H1 (cell line): ENCODE measurements around the gene RBM10. TPM values are rescaled to one million over a fixed set of nuclear protein-coding genes. Genes with fewer than 3 reads are reported as not detected.
"Not testable (repeated sequence)": the region's sequence is repeated elsewhere in the genome, so short reads cannot be mapped to it uniquely, and the experiment has no call there.

ENCODE experiments used
- CTCF ChIA-PET: fragments of 300-600 bp; sonication (Branson Sonifier 250); formaldehyde crosslinking; loops from one replicate; lab custom pipeline; 2021; ENCODE audit not compliant: partially characterized antibody; lab: Charles Lee
- POLR2A ChIA-PET: fragments of 300-600 bp; sonication (Branson Sonifier 250); formaldehyde crosslinking; loops from one replicate; lab custom pipeline; 2021; ENCODE audit warnings: inconsistent platforms; ENCODE audit not compliant: partially characterized antibody; lab: Charles Lee
- DNase-seq, 2 experiments: peaks; one replicate each; pipeline versions ENCODE4 v3.0.0 to v3.0.0-alpha.2; 2010 to 2022; ENCODE audit warnings: low spot score in 2 of 2, low read depth in 1 of 2, mixed read lengths in 1 of 2
- FAIRE-seq: peaks from 2 replicates; lab custom pipeline; 2011; peaks lifted over from hg19 to GRCh38; lab: Jason Lieb, UNC
- H2AFZ ChIP-seq: 2 replicates; pipeline ENCODE4 v1.8.1; 2012; ENCODE audit warnings: low read length, inconsistent platforms
- H2AK5ac ChIP-seq: 2 replicates; pipeline ENCODE4 v1.6.1; 2013; ENCODE audit warnings: low read depth, low read length
- H2BK120ac ChIP-seq: replicated peaks from 2 replicates; pipeline ENCODE3; 2013; ENCODE audit warnings: low read depth, low read length, inconsistent platforms
- H2BK12ac ChIP-seq: 2 replicates; pipeline ENCODE4 v1.6.1; 2013; ENCODE audit warnings: low read depth, low read length
- H2BK15ac ChIP-seq: 2 replicates; pipeline ENCODE4 v1.6.1; 2013; ENCODE audit warnings: low read length
- H2BK20ac ChIP-seq: 2 replicates; pipeline ENCODE4 v1.6.1; 2013; ENCODE audit warnings: low read length
- H2BK5ac ChIP-seq: 2 replicates; pipeline ENCODE4 v1.6.1; 2013; ENCODE audit warnings: low read depth, low read length
- H3K14ac ChIP-seq: 2 replicates; pipeline ENCODE4 v1.6.1; 2013; ENCODE audit warnings: inconsistent platforms; ENCODE audit not compliant: insufficient read length
- H3K18ac ChIP-seq: 2 replicates; pipeline ENCODE4 v1.6.1; 2013; ENCODE audit warnings: low read length; ENCODE audit errors: extremely low read depth
- H3K23ac ChIP-seq: 2 replicates; pipeline ENCODE4 v1.6.1; 2013; ENCODE audit warnings: inconsistent platforms; ENCODE audit not compliant: insufficient read length
- H3K23me2 ChIP-seq: 2 replicates; pipeline ENCODE4 v1.6.1; 2013; ENCODE audit warnings: low read depth, low read length
- H3K27ac ChIP-seq: 2 replicates; pipeline ENCODE4 v1.6.1; 2011; ENCODE audit warnings: low read depth, low read length, inconsistent platforms
- H3K27me3 ChIP-seq, 4 experiments: replicated peaks in 1 of 4; 1 replicate in 1 of 4; 2 replicates in 3 of 4; pipeline versions ENCODE4 v1.6.1 to v1.8.1; 2011 to 2013; ENCODE audit warnings: low read length in 3 of 4, mild to moderate bottlenecking in 3 of 4, inconsistent platforms in 2 of 4, mixed read lengths in 2 of 4, moderate library complexity in 1 of 4; ENCODE audit not compliant: control insufficient read depth in 3 of 4, insufficient read depth in 3 of 4; ENCODE audit errors: extremely low read depth in 1 of 4
- H3K36me3 ChIP-seq, 4 experiments: 2 replicates each; pipeline versions ENCODE4 v1.6.1 to v1.8.1; 2011 to 2013; ENCODE audit warnings: mild to moderate bottlenecking in 4 of 4, low read length in 3 of 4, moderate library complexity in 2 of 4, control low read depth in 1 of 4, inconsistent platforms in 1 of 4; ENCODE audit not compliant: insufficient read depth in 4 of 4, control insufficient read depth in 2 of 4
- H3K4ac ChIP-seq: replicated peaks from 2 replicates; pipeline ENCODE3; 2013; ENCODE audit warnings: low read length, low read depth, mixed read lengths, inconsistent platforms; ENCODE audit not compliant: insufficient read length
- H3K4me1 ChIP-seq, 4 experiments: replicated peaks in 1 of 4; 1 replicate in 1 of 4; 2 replicates in 3 of 4; pipeline versions ENCODE4 v1.6.1 to v1.8.1; 2011 to 2013; ENCODE audit warnings: low read length in 3 of 4, inconsistent platforms in 2 of 4, mixed read lengths in 1 of 4; ENCODE audit not compliant: insufficient read depth in 4 of 4, control insufficient read depth in 3 of 4
- H3K4me2 ChIP-seq, 2 experiments: 2 replicates each; pipeline versions ENCODE4 v1.6.1 to v1.8.1; 2011 to 2013; ENCODE audit warnings: low read depth in 2 of 2, low read length in 2 of 2, control low read depth in 1 of 2, inconsistent platforms in 1 of 2, mild to moderate bottlenecking in 1 of 2; ENCODE audit not compliant: insufficient read depth in 1 of 2
- H3K4me3 ChIP-seq, 4 experiments: fragments of 200-600, 300-600 bp in 1 of 4; sonication (generic), shearing (Covaris generic), sonication (Bioruptor Twin) in 1 of 4; 2 replicates each; pipeline versions ENCODE4 v1.5.1 to v1.8.1; 2011 to 2016; ENCODE audit warnings: low read length in 4 of 4, low read depth in 3 of 4, control low read depth in 2 of 4, inconsistent platforms in 2 of 4, mild to moderate bottlenecking in 2 of 4, mixed read lengths in 1 of 4, moderate library complexity in 1 of 4; ENCODE audit not compliant: insufficient read depth in 2 of 4; ENCODE audit errors: extremely low read depth in 1 of 4
- H3K56ac ChIP-seq: replicated peaks from 2 replicates; pipeline ENCODE3; 2013; ENCODE audit warnings: low read depth, mild to moderate bottlenecking, mixed read lengths, low read length, inconsistent platforms; ENCODE audit not compliant: insufficient read length
- H3K79me1 ChIP-seq: 2 replicates; pipeline ENCODE4 v1.6.1; 2013; ENCODE audit warnings: low read depth, low read length, control low read depth
- H3K79me2 ChIP-seq, 2 experiments: 2 replicates each; pipeline versions ENCODE4 v1.6.1 to v1.8.1; 2012 to 2013; ENCODE audit warnings: low read length in 2 of 2, mild to moderate bottlenecking in 2 of 2, inconsistent platforms in 1 of 2; ENCODE audit not compliant: insufficient read depth in 2 of 2, control insufficient read depth in 1 of 2
- H3K9ac ChIP-seq, 4 experiments: replicated peaks in 1 of 4; 1 replicate in 1 of 4; 2 replicates in 3 of 4; pipeline versions ENCODE4 v1.6.1 to v1.8.1; 2011 to 2013; ENCODE audit warnings: low read depth in 3 of 4, low read length in 3 of 4, control low read depth in 2 of 4, mild to moderate bottlenecking in 2 of 4, moderate library complexity in 2 of 4, inconsistent platforms in 1 of 4; ENCODE audit errors: extremely low read depth in 1 of 4
- H3K9me3 ChIP-seq, 2 experiments: 2 replicates each; pipeline versions ENCODE4 v1.6.1 to v1.8.1; 2012 to 2013; ENCODE audit warnings: mild to moderate bottlenecking in 2 of 2, moderate library complexity in 2 of 2, control low read depth in 1 of 2, inconsistent platforms in 1 of 2, low read depth in 1 of 2, low read length in 1 of 2, mixed read lengths in 1 of 2; ENCODE audit not compliant: insufficient read depth in 2 of 2
- H4K20me1 ChIP-seq, 2 experiments: replicated peaks in 1 of 2; 2 replicates each; pipeline versions ENCODE3 to v1.8.1; 2011 to 2013; ENCODE audit warnings: inconsistent platforms in 2 of 2, low read length in 2 of 2, mild to moderate bottlenecking in 1 of 2; ENCODE audit not compliant: insufficient read depth in 2 of 2, control insufficient read depth in 1 of 2
- H4K5ac ChIP-seq: 2 replicates; pipeline ENCODE4 v1.6.1; 2013; ENCODE audit warnings: low read length, low read depth, mixed read lengths, inconsistent platforms; ENCODE audit not compliant: insufficient read length
- H4K8ac ChIP-seq: 2 replicates; pipeline ENCODE4 v1.8.0; 2013; ENCODE audit warnings: mild to moderate bottlenecking, moderate library complexity, low read length, inconsistent platforms; ENCODE audit not compliant: insufficient read depth; ENCODE audit errors: extremely low read depth
- H4K91ac ChIP-seq: replicated peaks from 2 replicates; pipeline ENCODE3; 2013; ENCODE audit warnings: low read length, mixed read lengths, inconsistent platforms; ENCODE audit not compliant: insufficient read length
- NANOG ChIP-seq: IDR thresholded peaks from 2 replicates; pipeline ENCODE4 v1.6.1; 2011; ENCODE audit warnings: low read length, low read depth, mild to moderate bottlenecking, inconsistent platforms; ENCODE audit not compliant: insufficient read depth, poor library complexity, severe bottlenecking
- WGBS, 2 experiments: shearing (Covaris generic) in 1 of 2; methylation state at CpG; one replicate each; pipeline versions ENCODE4 v1.1.6 to v1.1.7; 2013 to 2015; ENCODE audit warnings: low lambda C conversion rate in 2 of 2, mixed read lengths in 2 of 2, inconsistent platforms in 1 of 2, low coverage in 1 of 2, missing lambda C conversion rate in 1 of 2; ENCODE audit not compliant: insufficient replicate concordance in 2 of 2, insufficient coverage in 1 of 2, insufficient read length in 1 of 2; ENCODE audit errors: extremely low coverage in 1 of 2, missing lambda C conversion rate in 1 of 2; 5-methylcytosine and 5-hydroxymethylcytosine counted together
- polyA plus RNA-seq, 7 experiments: library from polyadenylated mRNA; depleted of rRNA in 3 of 7; stranded (reverse) in 5 of 7; unstranded in 2 of 7; fragments of >200 nt in 5 of 7; fragments of 200-250 nt in 2 of 7; gene quantifications; 1 replicate in 5 of 7; 2 replicates in 1 of 7; 4 replicates in 1 of 7; pipeline versions ENCODE4 v1.2.1 to v1.2.3, GENCODE V29; 2011 to 2013; ENCODE audit warnings: missing spikeins in 2 of 7, mixed read lengths in 2 of 7
- total RNA-seq: library from RNA; stranded (reverse); fragmentation: NEBNext Ultra II Directional; extraction: Animal tissue kit (Norgen Biotek cat#: 25700); gene quantifications from 2 replicates; pipeline ENCODE4 v1.2.1, GENCODE V29; 2021

RBM10 gene
- total and polyA plus RNA-seq, 2 of the 8 experiments (the other 6 are each of a cell fraction or from before 2014, with no cell fraction given) = 35.7 to 64.0 TPM

GRCh38 chrX:47133493-47133892, 11.5 kb upstream of the RBM10 start (continued):
- TF ChIP-seq NANOG = no peak

GRCh38 chrX:47135650-47136049, 9.4 kb upstream of the RBM10 start:
- H3K23ac ChIP-seq, H4K8ac ChIP-seq, H3K23me2 ChIP-seq, H2BK20ac ChIP-seq, H3K18ac ChIP-seq, H4K5ac ChIP-seq, H3K4me3 ChIP-seq, H4K91ac ChIP-seq, H3K56ac ChIP-seq, H2AFZ ChIP-seq, H3K79me1 ChIP-seq, H2BK12ac ChIP-seq, H3K27me3 ChIP-seq, H3K4me2 ChIP-seq, H3K14ac ChIP-seq, H3K4ac ChIP-seq, H2BK15ac ChIP-seq, DNase-seq, H2AK5ac ChIP-seq, H3K9me3 ChIP-seq, H2BK120ac ChIP-seq, FAIRE-seq, H3K27ac ChIP-seq, H3K36me3 ChIP-seq, H3K79me2 ChIP-seq, H3K9ac ChIP-seq, H2BK5ac ChIP-seq, H3K4me1 ChIP-seq, H4K20me1 ChIP-seq: not testable (repeated sequence)
- ChIA-PET POLR2A (interaction anchor here (0.6 to 1.2 kb wide), 2 partner anchors 9 to 202 kb away, joined by 3 to 5 read pairs; partner anchors contain the start of genes NDUFB11 and RBM10), CTCF (interaction anchor here (0.8 kb wide), 1 partner anchor 9 kb away, joined by 3 read pairs; the partner anchor contains the start of genes NDUFB11 and RBM10)
- 75% methylated on average over 5 of the region's 5 CpGs; no CpG with 5 or more reads in 1 of the 2 experiments for WGBS, 2 experiments
